Lower leg skin (tissue), 3 donors: Measurements from ENCODE around the gene TAS2R16.

Experiments
- POLR2A ChIP-seq, 2 donors: fragments of 450-650 bp; IDR thresholded peaks; one replicate each; pipeline ENCODE4 v1.6.1; 2016 to 2017; ENCODE audit warnings: antibody characterized with exemption in 2 of 2, mild to moderate bottlenecking in 1 of 2, moderate library complexity in 1 of 2
- TF ChIP-seq, protein P1 (sequence below), 3 donors: fragments of 450-650 bp; IDR thresholded peaks; one replicate each; pipeline ENCODE4 v1.5.1; 2016; ENCODE audit warnings: antibody characterized with exemption in 3 of 3, mild to moderate bottlenecking in 3 of 3, moderate library complexity in 2 of 3

DNA sequence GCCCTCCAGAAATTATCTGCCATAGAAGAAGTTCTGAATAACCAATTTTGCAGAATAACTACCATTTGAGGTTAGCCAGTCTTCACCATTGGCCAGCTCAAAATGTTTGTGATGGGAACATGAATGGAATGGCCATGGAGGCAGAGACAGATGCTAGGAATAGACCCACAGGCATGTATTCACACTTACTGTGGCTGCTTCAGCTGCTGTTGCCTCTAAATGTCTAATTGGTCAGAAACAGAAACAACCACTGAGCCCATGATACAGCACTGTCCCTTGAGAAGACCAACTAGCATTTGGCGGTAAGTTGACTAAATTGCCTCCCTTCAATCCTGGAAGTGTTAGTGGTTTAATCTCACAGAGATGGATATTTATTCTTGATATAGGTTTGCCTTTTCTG lies 38.6 kb upstream of the TAS2R16 start:
- TF ChIP-seq, protein P1, sequence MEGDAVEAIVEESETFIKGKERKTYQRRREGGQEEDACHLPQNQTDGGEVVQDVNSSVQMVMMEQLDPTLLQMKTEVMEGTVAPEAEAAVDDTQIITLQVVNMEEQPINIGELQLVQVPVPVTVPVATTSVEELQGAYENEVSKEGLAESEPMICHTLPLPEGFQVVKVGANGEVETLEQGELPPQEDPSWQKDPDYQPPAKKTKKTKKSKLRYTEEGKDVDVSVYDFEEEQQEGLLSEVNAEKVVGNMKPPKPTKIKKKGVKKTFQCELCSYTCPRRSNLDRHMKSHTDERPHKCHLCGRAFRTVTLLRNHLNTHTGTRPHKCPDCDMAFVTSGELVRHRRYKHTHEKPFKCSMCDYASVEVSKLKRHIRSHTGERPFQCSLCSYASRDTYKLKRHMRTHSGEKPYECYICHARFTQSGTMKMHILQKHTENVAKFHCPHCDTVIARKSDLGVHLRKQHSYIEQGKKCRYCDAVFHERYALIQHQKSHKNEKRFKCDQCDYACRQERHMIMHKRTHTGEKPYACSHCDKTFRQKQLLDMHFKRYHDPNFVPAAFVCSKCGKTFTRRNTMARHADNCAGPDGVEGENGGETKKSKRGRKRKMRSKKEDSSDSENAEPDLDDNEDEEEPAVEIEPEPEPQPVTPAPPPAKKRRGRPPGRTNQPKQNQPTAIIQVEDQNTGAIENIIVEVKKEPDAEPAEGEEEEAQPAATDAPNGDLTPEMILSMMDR (IDR thresholded peaks at IDR 0.05): no peak
- no peak for TF ChIP-seq POLR2A (IDR thresholded peaks at IDR 0.05)
